A549 (cell line): Measurements from ENCODE around the gene CELF6. TPM values are rescaled to one million over a fixed set of nuclear protein-coding genes. Genes with fewer than 3 reads are reported as not detected.

Source experiments
- ATAC-seq, 2 experiments: fragments of 200-7000 bp in 1 of 2; fragments of >200 bp in 1 of 2; cut with Nextera tagmentation in 1 of 2; cut with Tn5 transposase in 1 of 2; 3 replicates each; pipeline versions ENCODE4 v1.8.0 to v1.9.1; 2018 to 2020; ENCODE audit warnings: mild to moderate bottlenecking in 1 of 2, moderate library complexity in 1 of 2
- CTCF ChIA-PET: fragments of 300-600 bp; sonication (Branson Sonifier 250); formaldehyde crosslinking; extraction: SDS; loops from one replicate; lab custom pipeline; 2021; ENCODE audit warnings: antibody characterized with exemption, inconsistent platforms; lab: Yijun Ruan, JAX
- POLR2A ChIA-PET: fragments of 350-600 bp; formaldehyde crosslinking; extraction: SDS; loops from one replicate; lab custom pipeline; 2021; ENCODE audit warnings: antibody characterized with exemption, inconsistent platforms; lab: Yijun Ruan, JAX
- DNase-seq, 2 experiments: peaks; one replicate each; pipeline versions ENCODE4 v3.0.0 to v3.0.0-alpha.2; 2011 to 2016; ENCODE audit warnings: low read depth in 1 of 2, low spot score in 1 of 2
- FAIRE-seq: peaks from 2 replicates; lab custom pipeline; 2011; peaks lifted over from hg19 to GRCh38; lab: Jason Lieb, UNC
- H3K27ac ChIP-seq, 2 experiments: fragments of >200 bp; sonication (Bioruptor Twin); formaldehyde crosslinking; 3 replicates each; pipeline ENCODE4 v1.5.1; 2016 to 2017
- H3K4me1 ChIP-seq: fragments of >200 bp; sonication (Bioruptor Twin); formaldehyde crosslinking; 3 replicates; pipeline ENCODE4 v1.6.1; 2016
- H3K4me2 ChIP-seq: fragments of >200 bp; sonication (Bioruptor Twin); formaldehyde crosslinking; 3 replicates; pipeline ENCODE4 v1.6.1; 2016
- H3K4me3 ChIP-seq: fragments of >200 bp; sonication (Bioruptor Twin); formaldehyde crosslinking; 3 replicates; pipeline ENCODE4 v1.5.1; 2016
- H3K9me3 ChIP-seq: fragments of >200 bp; sonication (Bioruptor Twin); formaldehyde crosslinking; 3 replicates; pipeline ENCODE4 v1.6.1; 2016
- ATOH8 ChIP-seq: fragments of 250-450 bp; sonication (Bioruptor Pico); IDR thresholded peaks from 2 replicates; pipeline ENCODE4 v1.5.0; 2020; ENCODE audit warnings: low read depth, mild to moderate bottlenecking, moderate library complexity
- CHD2 ChIP-seq: fragments of 150-350 bp; IDR thresholded peaks from 2 replicates; pipeline ENCODE4 v1.6.1; 2014; ENCODE audit warnings: low read length; ENCODE audit not compliant: partially characterized antibody
- CTCF ChIP-seq: fragments of >200 bp; sonication (Bioruptor Twin); formaldehyde crosslinking; IDR thresholded peaks from 3 replicates; pipeline ENCODE4 v1.5.1; 2016
- EHF ChIP-seq: fragments of 250-450 bp; sonication (Bioruptor Pico); IDR thresholded peaks from 2 replicates; pipeline ENCODE4 v1.5.0; 2020; ENCODE audit warnings: mild to moderate bottlenecking
- EHMT2 ChIP-seq: fragments of 200-600 bp; sonication (generic); IDR thresholded peaks from 2 replicates; pipeline ENCODE4 v1.6.1; 2016; ENCODE audit warnings: antibody characterized with exemption, low read depth, mild to moderate bottlenecking, moderate library complexity
- ESRRA ChIP-seq: fragments of 150-350 bp; IDR thresholded peaks from 2 replicates; pipeline ENCODE4 v1.6.1; 2014; ENCODE audit warnings: mild to moderate bottlenecking, low read length, borderline replicate concordance
- HES2 ChIP-seq: fragments of >200 bp; sonication (Bioruptor Twin); formaldehyde crosslinking; IDR thresholded peaks from 2 replicates; pipeline ENCODE4 v1.6.1; 2016
- HEYL ChIP-seq: fragments of 250-450 bp; sonication (Bioruptor Pico); IDR thresholded peaks from 2 replicates; pipeline ENCODE4 v1.8.0; 2021; ENCODE audit warnings: mild to moderate bottlenecking, moderate library complexity
- MAX ChIP-seq: IDR thresholded peaks from 2 replicates; pipeline ENCODE4 v1.6.1; 2012
- MAZ ChIP-seq: fragments of 150-350 bp; IDR thresholded peaks from 2 replicates; pipeline ENCODE4 v1.6.1; 2014; ENCODE audit warnings: antibody characterized with exemption, low read depth, low read length, borderline replicate concordance
- NPAS2 ChIP-seq: fragments of 250-450 bp; sonication (Bioruptor Pico); IDR thresholded peaks from 2 replicates; pipeline ENCODE4 v1.8.0; 2022; ENCODE audit warnings: mild to moderate bottlenecking, moderate library complexity, borderline replicate concordance
- POLR2AphosphoS2 ChIP-seq: conservative IDR thresholded peaks from 2 replicates; pipeline ENCODE4 v1.6.1; 2012; ENCODE audit warnings: low read length, improper control_type of control experiment, inconsistent platforms
- RAD21 ChIP-seq, 2 experiments: fragments of >200 bp in 1 of 2; sonication (Bioruptor Twin) in 1 of 2; formaldehyde crosslinking in 1 of 2; IDR thresholded peaks in 1 of 2; conservative IDR thresholded peaks in 1 of 2; 2 replicates in 1 of 2; 3 replicates in 1 of 2; pipeline ENCODE4 v1.6.1; 2012 to 2018; ENCODE audit warnings: inconsistent platforms in 1 of 2
- SREBF2 ChIP-seq: fragments of 450-650 bp; IDR thresholded peaks from 2 replicates; pipeline ENCODE4 v1.6.1; 2014; ENCODE audit warnings: mild to moderate bottlenecking, moderate library complexity
- TFCP2L1 ChIP-seq: fragments of 250-450 bp; sonication (Bioruptor Pico); IDR thresholded peaks from 2 replicates; pipeline ENCODE4 v1.5.0; 2021; ENCODE audit warnings: mild to moderate bottlenecking
- ZC3H11A ChIP-seq: fragments of 450-650 bp; IDR thresholded peaks from 2 replicates; pipeline ENCODE4 v1.6.1; 2014; ENCODE audit warnings: antibody characterized with exemption, mild to moderate bottlenecking
- ZFP36 ChIP-seq: fragments of 450-650 bp; IDR thresholded peaks from 2 replicates; pipeline ENCODE4 v1.6.1; 2014; ENCODE audit warnings: borderline replicate concordance; ENCODE audit not compliant: partially characterized antibody
- WGBS: methylation state at CpG from one replicate; pipeline ENCODE4 v1.1.6; 2017; ENCODE audit errors: missing lambda C conversion rate; 5-methylcytosine and 5-hydroxymethylcytosine counted together
- polyA plus RNA-seq, 4 experiments: library from polyadenylated mRNA; depleted of rRNA in 3 of 4; stranded (reverse); fragments of >200 nt; fragmentation: RNase III in 1 of 4; extraction: RNeasy Plus Mini Kit Qiagen cat#74134 plus additional on column Dnase treatment in 1 of 4; gene quantifications; 2 replicates in 3 of 4; 3 replicates in 1 of 4; pipeline ENCODE4 v1.2.3, GENCODE V29; 2011 to 2017

CELF6 gene
- polyA plus RNA-seq, 2 of the 4 experiments (the other 2 are of a cell fraction): 0.16 TPM; not detected in 1

- WGBS: 19% methylated on average over 2 of the region's 2 CpGs
- Histone ChIP-seq H3K4me1 (peaks cover 60% of the 10 kb centered on the region), H3K4me2 (peak overlapping the region; percentile 85), H3K27ac (peak overlapping the region; percentile 97), H3K4me3 (peak overlapping the region; percentile 46), H3K9me3 (no peaks in the 10 kb centered on the region)
- DNase-seq (no peak), FAIRE-seq (no peak), ATAC-seq (no peak)
- ChIA-PET CTCF (interaction anchor here (0.8 to 31.1 kb wide), 6 partner anchors 9 to 103 kb away, joined by 3 to 644 read pairs (median 4); partner anchors contain the start of gene GRAMD2A), POLR2A (interaction anchor here (1.0 to 2.5 kb wide), 5 partner anchors 9 to 50 kb away, joined by 3 to 48 read pairs (median 7); no protein-coding TSS in a partner anchor)
- TF ChIP-seq ATOH8 (0 out of 2 replicates have a peak, but pooled peaks have one; percentile 49), ZC3H11A (no peak), MAX (0 out of 2 replicates have a peak, but pooled peaks have one; percentile 17)
Observed at GRCh38 chr15:72236381-72237003, 83.5 kb downstream of the CELF6 start.

- Histone ChIP-seq H3K4me2 (peak overlapping the region; percentile 85; the same call in 2 of the 3 replicates), H3K9me3 (no peaks in the 10 kb centered on the region), H3K27ac (peak overlapping the region; percentile 97), H3K4me1 (peaks cover 60% of the 10 kb centered on the region), H3K4me3 (no peak overlapping the region)
- ATAC-seq (no peak), FAIRE-seq (no peak), DNase-seq (no peak)
- CTCF ChIA-PET: interaction anchor here (0.6 to 31.1 kb wide), 4 partner anchors 8 to 205 kb away, joined by 3 to 644 read pairs (median 30); partner anchors contain the start of gene GRAMD2A
- POLR2A ChIA-PET: no interaction called here
- 81% methylated on average over 4 of the region's 4 CpGs for WGBS
- TF ChIP-seq RAD21 (conservative IDR thresholded peaks at IDR 0.05 in 1 of 2, IDR thresholded peaks at IDR 0.05 in 1 of 2) (no peak), SREBF2 (no peak), TFCP2L1 (no peak), NPAS2 (CRISPR knock-in tag) (no peak), CHD2 (no peak), ZFP36 (no peak), HEYL (CRISPR knock-in tag) (no peak), ESRRA (no peak), CTCF (no peak), POLR2AphosphoS2 (no peak), HES2 (no peak), MAZ (no peak), EHMT2 (no peak), EHF (CRISPR knock-in tag) (no peak)
Observed at GRCh38 chr15:72235298-72235697, 84.7 kb downstream of the CELF6 start.

Other genes with a start within 250 kb of the CELF6 start
- gene MYO9A, start 202.0 kb downstream of the CELF6 start, polyA plus RNA-seq (2011; rRNA removed): 21.9 and 26.7 TPM in 2 replicates
- gene MYO9A, start 202.0 kb downstream of the CELF6 start, polyA plus RNA-seq (2017; fragmentation: RNase III; extraction: RNeasy Plus Mini Kit Qiagen cat#74134 plus additional on column Dnase treatment): 5.6 to 7.6 TPM (median 5.9 TPM) in 3 replicates
- gene SENP8, start 201.8 kb downstream of the CELF6 start, polyA plus RNA-seq (2011; rRNA removed): 3.7 and 6.1 TPM in 2 replicates
- 0.98 to 1.3 TPM (median 1.2 TPM) in 3 replicates for gene SENP8, start 201.8 kb downstream of the CELF6 start, polyA plus RNA-seq (2017; fragmentation: RNase III; extraction: RNeasy Plus Mini Kit Qiagen cat#74134 plus additional on column Dnase treatment)
- gene GRAMD2A, start 122.4 kb downstream of the CELF6 start, polyA plus RNA-seq (2011; rRNA removed): 0.20 and 0.41 TPM in 2 replicates
- not detected in 3 replicates for gene GRAMD2A, start 122.4 kb downstream of the CELF6 start, polyA plus RNA-seq (2017; fragmentation: RNase III; extraction: RNeasy Plus Mini Kit Qiagen cat#74134 plus additional on column Dnase treatment)
- 2,741 and 3,443 TPM in 2 replicates for gene PKM, start 89.0 kb downstream of the CELF6 start, polyA plus RNA-seq (2011; rRNA removed)
- gene PKM, start 89.0 kb downstream of the CELF6 start, polyA plus RNA-seq (2017; fragmentation: RNase III; extraction: RNeasy Plus Mini Kit Qiagen cat#74134 plus additional on column Dnase treatment): 3,389 to 3,848 TPM (median 3,810 TPM) in 3 replicates
- 167 and 197 TPM in 2 replicates for gene PARP6, start 47.6 kb downstream of the CELF6 start, polyA plus RNA-seq (2011; rRNA removed)
- gene PARP6, start 47.6 kb downstream of the CELF6 start, polyA plus RNA-seq (2017; fragmentation: RNase III; extraction: RNeasy Plus Mini Kit Qiagen cat#74134 plus additional on column Dnase treatment): 70.3 to 83.3 TPM (median 78.0 TPM) in 3 replicates
- 148 and 180 TPM in 2 replicates for gene HEXA, start 55.9 kb upstream of the CELF6 start, polyA plus RNA-seq (2011; rRNA removed)
- 104 to 112 TPM (median 106 TPM) in 3 replicates for gene HEXA, start 55.9 kb upstream of the CELF6 start, polyA plus RNA-seq (2017; fragmentation: RNase III; extraction: RNeasy Plus Mini Kit Qiagen cat#74134 plus additional on column Dnase treatment)
- not detected in 2 replicates for gene TMEM202, start 78.1 kb upstream of the CELF6 start, polyA plus RNA-seq (2011; rRNA removed)
- not detected in 3 replicates for gene TMEM202, start 78.1 kb upstream of the CELF6 start, polyA plus RNA-seq (2017; fragmentation: RNase III; extraction: RNeasy Plus Mini Kit Qiagen cat#74134 plus additional on column Dnase treatment)
- gene ARIH1, start 154.2 kb upstream of the CELF6 start, polyA plus RNA-seq (2011; rRNA removed): 127 and 138 TPM in 2 replicates
- 92.6 to 95.5 TPM (median 94.7 TPM) in 3 replicates for gene ARIH1, start 154.2 kb upstream of the CELF6 start, polyA plus RNA-seq (2017; fragmentation: RNase III; extraction: RNeasy Plus Mini Kit Qiagen cat#74134 plus additional on column Dnase treatment)